HTR-8/SVneo (cell line): ENCODE data around the gene CRYL1.

ENCODE experiments used
- DNase-seq: peaks from one replicate; pipeline ENCODE4 v3.0.0; 2011; ENCODE audit warnings: low spot score, mixed read lengths; ENCODE audit not compliant: insufficient read length
- FAIRE-seq: peaks from 2 replicates; lab custom pipeline; 2011; peaks lifted over from hg19 to GRCh38; lab: Jason Lieb, UNC

CRYL1 gene

DNA sequence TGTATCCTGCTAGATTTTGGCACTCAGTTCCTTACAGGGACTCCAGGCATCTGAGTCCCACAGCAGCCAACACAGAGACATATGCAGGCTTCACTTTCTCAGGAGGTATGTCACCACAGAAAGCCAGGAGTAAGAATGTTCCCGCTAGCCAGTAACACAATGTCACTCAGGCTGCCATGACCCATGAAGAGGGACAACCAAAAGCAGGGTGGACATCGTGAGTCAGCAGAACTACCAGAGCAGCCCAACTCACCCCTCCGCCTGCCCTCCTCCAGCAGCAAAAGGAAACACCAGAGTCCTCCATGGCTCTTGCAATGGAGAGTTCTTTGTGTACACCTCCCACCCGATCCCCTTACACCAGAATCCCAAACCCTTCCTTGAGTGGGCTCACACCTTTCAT lies 95.4 kb downstream of the CRYL1 start:
- FAIRE-seq: no peak

DNA sequence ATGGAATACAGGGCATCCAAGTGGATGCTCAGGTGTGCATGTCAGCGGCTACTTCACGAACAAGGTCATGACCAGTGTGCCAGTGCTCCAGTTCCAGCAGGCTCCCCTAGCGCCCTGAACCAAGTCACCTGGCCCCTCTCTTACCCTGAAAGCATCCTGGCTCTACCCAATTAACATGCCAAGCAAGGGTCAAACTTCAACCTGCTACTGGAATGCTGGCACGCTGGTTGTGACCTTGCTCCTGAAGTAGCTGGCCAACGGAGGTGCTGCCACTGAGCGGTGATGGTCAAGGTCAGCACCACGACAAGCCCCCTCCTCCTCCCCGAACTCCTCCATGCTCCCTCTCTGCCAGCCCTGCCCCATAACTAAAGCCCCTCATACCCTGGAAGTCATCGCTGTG lies 96.0 kb downstream of the CRYL1 start:
- DNase-seq (no peak), FAIRE-seq (no peak)

More for the DNA sequence above, 95.4 kb downstream of the CRYL1 start:
- no peak for DNase-seq

DNA sequence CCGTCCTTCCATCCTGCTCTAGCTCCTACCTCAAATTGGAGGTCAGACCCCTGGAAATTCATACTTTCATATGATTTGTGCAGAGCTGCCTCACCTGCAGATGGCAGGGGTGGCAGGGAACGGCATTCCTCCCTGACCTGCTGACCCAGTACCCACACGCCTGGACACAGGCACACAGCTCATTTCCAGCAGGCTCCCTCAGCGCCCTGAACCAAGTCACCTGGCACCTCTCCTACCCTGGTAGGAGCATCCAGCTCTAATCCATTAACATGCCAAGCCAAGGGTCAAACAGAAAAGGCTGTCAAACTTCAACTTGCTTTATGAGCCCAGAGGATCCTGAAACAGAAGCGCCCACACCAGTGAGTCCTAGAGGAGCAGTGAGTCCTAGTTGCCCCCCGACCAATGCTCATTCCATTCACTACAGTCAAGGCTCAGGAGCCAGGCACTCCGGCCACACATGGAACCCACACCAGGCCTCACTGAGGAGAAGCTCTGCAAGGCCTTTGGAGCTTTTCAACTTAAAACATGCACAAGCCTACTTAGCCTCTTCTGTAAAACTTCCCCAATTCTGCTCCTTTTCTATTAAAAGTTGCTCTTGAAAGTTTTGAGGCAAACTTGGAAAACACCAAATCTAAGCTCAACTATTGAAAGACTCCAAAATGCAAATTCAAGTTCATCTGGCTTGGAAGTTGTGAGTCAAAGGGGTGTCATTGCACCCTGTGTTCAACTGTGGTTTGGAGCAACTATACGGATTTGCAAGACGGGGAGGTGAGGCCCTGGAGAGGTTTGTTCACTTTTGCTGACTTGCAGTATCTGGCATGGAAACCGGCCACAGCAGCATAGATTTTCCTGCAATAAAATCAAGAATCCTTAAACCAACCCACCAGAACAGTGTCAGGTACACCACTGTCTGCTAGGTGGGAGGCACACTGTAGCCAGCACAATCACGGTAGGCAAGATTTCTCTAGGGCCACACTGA lies 96.7 kb downstream of the CRYL1 start:
- FAIRE-seq (no peak), DNase-seq (no peak)

DNA sequence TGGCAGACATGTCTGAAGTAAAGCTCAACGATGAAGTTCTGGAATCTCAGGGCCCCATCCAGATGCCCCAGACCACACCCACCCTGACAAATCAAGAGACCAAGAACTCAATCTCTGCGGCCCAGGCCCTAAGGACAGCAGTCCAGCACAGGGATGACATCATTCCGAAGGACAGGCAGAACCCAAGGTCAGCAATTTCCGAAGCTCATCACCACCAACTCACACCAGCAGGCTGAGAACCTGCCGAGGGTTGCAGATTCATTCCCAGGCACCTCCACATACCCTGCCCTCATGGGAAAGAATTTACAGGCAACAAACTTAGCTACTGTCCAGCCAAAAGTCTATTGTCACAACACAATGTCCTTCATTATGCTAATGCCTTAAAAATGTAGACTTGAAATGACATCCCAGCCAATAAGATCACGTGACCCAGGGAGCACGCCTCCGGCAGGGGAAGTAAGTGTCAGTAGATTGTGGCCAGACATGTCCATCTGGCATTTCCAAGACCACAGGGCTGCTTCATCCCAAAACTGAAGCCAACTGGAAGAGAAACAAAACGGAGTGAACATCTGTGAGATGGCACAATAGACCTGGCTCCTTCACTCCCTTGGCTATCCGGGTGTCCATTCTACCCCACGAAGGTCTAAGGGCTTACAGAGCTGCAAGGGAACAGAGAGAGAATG lies 98.8 kb downstream of the CRYL1 start:
- FAIRE-seq (no peak), DNase-seq (no peak)

DNA sequence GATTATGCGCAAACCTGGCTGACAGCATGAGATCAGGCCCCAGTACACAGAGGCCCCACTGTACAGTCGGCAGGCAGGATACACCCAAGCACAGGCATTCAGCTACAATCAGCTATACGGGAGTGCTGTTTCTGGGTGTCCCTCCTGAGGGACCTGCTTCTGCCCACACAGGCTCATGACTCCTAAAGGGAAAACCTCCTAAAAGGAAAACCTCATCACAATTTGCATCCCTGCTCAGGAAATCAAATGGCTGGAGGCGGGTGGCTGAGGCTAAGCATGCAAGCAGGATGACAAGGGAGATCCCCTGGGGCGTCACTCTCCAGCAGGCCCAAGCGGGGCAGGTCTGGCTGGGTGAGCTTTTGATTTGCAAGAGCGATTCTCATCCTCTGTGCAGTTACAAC lies 99.8 kb downstream of the CRYL1 start:
- no peak for FAIRE-seq

DNA sequence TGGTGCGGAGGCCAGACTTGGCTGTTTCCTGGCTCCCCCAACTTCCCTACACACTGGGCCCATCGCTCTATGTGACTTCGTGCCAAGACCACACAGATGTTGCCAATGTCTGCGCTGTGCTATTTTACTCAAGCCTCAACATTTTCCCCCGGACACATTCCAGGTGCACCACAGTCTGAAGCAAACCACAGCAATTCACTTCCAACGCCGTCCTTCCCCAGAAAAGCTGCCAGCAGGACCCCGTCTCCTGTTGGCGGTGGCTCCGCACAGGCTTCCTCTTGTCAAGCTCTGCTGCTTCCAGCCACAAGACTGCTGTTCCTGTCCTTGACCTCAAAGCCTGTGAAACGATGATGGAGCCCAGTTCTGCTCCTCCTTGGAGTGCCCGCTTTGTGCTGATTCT lies 100.7 kb downstream of the CRYL1 start:
- DNase-seq: no peak
- FAIRE-seq: no peak

More for the DNA sequence above, 99.8 kb downstream of the CRYL1 start:
- DNase-seq: no peak

DNA sequence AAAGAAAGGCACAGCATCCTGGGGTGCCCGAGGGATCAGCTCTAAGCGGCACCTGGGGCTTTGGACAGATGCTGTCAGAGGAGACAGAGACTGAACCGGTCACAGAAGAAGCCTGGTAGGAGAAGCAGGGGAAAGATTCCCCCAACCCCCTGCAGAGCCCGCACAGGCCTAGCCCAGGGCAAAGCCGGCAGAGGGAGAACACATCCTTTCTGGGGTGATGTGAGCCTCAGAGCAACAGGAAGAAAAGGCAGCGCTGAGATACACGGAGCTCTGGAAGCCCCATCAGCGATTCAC lies 101.2 kb downstream of the CRYL1 start:
- DNase-seq (no peak), FAIRE-seq (no peak)

DNA sequence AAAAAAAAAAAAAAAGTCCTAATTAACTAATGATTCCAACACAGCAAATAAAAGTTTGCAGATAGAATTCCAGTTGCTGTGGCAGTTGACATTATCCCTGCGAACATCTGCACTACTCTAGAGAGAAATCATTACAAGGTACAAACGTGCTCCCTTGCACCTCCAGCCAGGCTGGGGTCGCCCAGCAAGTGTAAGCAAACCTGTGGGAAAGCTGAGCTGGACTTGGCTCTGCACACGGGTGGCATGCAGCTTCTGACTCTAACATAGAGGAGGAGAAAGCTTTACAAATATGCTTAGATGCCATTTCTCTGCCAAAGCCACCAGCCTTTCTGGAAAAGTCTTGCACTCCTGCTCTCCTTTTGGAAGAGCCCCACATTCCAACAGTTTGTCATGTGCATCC lies 103.3 kb downstream of the CRYL1 start:
- FAIRE-seq: no peak
- no peak for DNase-seq

DNA sequence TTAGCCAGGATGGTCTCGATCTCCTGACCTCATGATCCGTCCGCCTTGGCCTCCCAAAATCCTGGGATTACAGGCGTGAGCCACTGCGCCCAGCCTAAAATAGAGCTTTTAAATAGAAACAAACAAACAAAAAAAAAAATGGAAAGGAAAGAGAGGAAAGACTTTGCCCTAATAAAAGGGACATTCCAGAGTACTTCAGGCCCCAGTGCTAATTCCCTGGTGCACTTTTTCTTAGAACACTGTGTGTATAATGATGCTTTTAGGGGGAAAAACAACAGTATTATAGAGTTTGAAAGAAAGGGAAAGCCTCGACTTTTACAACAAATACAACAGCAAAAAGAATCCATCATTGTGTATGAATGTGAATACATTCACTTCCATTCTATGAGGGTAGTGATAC lies 104.7 kb downstream of the CRYL1 start:
- FAIRE-seq: no peak
- no peak for DNase-seq

DNA sequence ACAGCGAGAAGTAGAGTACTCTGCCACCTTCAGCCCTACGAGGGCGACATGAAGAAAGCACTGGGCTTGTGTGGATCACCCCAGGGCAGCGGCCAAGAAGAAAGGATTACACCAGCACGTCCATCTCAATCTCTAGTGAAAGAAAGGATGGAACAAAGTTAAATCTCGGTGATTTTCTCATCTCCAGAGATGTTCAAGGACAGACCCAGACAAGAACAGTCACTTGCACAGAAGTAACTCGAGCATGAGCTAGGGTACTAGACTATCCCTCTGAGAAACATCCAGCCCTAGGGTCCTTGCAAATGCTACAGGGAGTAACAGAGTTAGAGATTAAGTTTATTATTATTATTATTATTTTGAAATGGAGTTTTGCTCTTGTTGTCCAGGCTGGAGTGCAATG lies 106.7 kb downstream of the CRYL1 start:
- FAIRE-seq (no peak), DNase-seq (no peak)

DNA sequence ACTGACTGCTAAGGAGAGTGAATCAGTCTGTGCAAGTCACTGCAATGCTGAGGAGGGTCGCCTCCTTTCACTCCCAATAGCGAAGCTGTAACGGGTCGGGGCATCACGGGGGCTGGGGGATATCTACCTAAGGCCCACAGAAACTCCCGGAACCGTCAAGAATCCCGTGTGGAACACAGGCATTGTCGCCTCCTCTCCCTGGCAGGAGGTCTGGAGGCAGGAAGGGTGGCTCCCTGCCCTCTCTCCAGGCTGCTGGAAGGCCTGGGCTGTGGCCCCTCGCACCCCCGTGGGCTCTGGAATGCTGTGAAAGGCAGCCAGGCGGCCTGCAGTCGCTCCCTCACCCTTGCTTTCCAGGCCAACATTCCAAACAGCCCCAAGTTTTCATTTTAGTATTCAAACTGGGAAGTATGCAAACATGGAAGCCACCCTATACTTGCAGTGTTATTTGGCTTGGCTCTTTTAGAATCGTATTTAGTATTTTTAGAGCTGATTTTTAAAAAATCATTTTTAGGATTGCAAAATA lies 109.4 kb downstream of the CRYL1 start:
- no peak for DNase-seq
- no peak for FAIRE-seq

DNA sequence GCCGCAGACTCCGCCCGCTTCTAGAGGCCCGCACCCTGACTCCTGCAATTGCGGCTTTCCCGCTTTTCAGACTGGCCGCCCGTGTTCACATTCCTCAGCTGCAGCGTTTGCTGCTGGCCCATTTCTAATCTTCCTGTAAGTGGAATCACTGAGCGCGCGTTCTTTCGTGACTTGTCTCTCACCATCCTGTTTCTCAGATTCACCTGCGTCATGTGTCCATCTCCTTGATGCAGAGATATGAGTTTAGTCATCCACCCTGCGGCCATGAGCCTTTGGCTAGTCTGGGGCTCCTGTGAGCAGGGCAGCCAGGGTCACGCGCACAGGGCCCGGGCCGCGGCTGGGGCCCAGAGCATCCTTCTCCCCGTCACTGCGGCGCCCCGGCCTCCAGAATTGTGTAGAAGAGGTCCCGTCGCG lies 110.0 kb downstream of the CRYL1 start:
- FAIRE-seq (no peak), DNase-seq (no peak)

DNA sequence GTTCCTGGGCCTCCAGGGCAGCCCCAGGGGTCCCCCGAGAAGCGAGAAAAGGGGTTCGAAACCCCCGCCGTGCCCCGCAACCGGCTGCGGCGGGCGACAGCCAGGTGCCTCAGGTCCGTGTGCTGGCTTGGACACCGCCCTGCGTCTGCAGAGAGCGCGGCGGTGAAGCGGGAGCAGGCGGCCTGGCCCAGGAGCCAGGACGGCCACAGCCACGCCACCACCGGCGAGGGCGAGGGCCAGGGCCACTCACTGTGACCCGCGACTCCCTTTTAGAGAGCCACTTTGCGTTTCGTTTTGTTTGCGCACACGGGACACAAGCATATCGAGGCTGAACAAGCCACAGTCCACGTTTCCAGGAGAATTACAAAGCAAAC lies 110.4 kb downstream of the CRYL1 start:
- no peak for DNase-seq
- FAIRE-seq: no peak

DNA sequence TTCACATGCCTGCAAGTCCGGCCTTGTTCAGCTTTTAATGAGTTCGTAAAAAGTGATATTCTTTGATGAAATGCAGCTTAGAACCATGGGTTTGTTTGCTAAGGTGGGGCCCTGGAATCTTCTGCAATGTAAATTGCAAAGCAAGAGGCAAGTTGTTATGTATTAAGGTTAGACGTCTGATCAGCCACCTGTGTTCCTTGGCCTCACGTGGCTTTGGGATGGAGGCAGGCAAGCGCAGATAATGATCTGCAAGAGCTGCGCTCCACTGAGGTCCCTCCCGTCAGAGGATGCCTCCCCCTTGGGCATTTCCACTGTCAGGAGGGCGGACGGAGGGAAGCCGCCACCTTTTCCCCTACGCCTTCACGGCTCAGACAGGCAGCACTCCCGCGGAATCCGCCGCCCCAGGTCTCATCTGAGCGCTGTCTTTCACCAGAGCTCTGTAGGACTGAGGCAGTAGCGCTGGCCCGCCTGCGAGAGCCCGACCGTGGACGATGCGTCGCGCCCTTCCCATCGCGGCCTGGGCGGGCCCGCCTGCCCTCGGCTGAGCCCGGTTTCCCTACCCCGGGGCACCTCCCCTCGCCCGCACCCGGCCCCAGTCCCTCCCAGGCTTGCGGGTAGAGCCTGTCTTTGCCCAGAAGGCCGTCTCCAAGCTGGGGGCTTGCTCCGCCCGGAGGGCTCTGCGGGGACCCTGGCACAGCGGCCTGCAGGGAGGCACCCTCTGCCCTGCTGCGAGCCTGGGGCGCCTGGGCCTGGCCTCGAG lies 110.9 kb downstream of the CRYL1 start:
- no peak for FAIRE-seq
- no peak for DNase-seq

DNA sequence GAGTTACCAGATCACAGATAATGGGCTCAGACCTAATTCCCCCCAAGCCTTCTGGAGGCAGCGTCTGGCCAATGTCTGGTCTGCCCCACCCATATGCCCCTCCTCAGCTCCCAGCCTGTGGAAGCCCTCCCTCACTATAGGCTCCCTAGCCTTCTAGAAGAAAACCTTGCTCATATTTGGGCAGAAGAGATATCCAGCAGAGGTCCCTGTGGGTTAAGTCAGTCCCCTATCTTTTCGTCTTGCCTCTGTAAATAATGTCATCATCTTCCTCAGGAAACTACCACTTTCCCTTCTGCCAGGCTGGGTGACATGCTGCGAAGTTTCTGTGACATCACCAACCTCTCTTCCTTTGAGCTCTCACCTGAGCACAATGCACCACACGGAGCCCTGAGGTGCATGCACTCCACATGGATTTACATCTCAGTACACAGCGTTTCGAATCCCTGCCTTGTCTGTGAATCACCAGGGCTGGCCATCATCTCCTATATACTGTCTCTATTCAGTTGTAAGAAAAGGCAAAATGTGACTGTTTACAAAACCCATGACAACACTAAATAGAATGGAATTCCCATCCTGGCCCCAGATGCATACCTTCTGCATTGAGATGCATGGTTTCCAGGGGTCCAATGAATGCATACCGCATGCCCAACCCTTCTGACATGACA lies 112.8 kb downstream of the CRYL1 start:
- no peak for DNase-seq
- FAIRE-seq: no peak

DNA sequence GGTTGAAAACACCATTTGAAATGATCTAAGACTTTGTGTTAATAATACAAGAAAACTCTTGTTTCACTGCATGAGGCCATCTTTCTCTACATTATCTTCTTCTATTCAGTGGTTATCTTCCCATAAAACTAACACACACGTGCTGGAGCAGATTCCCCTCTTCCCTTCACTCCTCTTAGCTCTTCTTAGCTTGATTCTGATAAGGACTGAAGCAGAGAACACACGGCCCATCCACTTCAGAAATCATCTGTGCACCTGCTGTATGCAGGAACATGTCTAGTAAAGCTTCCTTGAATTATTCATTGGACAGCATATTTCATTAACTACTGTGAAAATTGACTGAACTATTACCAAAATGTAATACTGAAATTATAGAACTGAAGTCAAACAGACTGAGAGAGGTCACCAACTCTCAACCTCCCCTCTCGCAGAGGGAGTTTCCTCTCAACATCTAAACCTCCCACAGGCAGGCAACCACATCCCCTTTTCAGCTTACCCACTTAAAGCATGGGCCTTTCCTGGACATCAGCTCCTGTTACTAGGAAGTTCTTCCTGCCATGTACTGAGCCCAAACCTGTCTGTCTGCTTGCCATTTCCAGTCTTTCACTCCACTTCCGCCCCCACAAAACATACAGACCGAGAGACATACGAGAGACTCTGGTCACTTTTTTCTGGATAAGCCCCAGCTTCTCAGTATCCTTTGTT lies 113.9 kb downstream of the CRYL1 start:
- FAIRE-seq: no peak

DNA sequence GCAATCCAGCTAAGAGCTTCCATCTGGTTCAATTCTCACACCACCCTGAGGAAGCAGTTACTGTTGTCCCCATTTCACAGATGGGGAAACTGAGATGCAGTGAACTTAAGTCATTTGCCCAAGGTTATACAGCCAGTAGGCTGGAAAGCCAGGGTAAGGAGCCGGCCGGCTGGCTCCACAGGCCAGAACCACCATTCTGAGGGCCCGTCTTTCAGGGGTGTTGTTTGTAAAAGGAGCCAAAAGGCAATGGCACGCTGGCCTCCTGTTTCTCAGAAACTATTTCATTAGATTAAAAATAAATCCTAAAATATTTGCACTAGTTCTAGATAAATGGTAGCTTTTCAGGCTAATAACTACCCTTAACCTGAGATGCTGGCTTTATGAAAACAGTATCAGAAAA lies 114.9 kb downstream of the CRYL1 start:
- FAIRE-seq (no peak), DNase-seq (no peak)

More for the DNA sequence above, 113.9 kb downstream of the CRYL1 start:
- DNase-seq: no peak

DNA sequence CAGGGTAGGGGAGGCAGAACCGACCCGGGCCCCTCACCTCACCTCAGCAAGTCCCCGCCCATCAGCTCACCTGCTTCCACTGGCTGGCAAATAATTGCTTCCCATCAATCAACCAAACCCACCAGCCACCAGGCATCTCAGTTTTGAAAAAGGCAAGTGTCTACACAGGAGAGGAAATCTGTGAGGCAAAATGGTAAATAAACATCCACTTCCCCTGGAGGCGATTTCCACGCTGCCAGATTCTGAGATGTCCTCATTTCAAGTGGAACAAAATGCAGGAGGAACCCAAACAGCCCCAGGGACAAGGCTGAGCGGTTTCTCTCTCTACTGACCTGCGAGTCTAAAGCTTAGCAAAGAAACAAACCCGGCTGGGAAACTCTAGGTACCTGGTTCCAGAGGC lies 117.5 kb downstream of the CRYL1 start:
- FAIRE-seq (no peak), DNase-seq (no peak)

DNA sequence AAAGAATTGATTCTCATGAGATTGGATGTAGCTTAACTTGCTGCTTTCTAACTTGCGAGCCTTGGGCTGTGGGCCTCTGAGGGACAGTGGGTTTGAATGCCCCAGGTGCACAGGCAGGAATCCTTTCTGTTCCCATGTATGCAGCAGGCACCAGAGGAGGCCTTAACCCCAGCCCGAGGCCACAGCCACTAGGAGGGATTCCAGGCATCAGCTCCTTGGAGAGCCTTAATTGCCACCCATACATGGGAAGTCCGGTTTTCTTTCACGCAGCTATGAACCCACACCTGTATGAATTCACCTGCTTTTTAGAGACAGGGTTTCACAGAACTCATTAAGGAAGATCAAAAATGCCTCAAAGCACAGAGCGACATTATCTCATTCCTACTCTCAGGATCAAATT lies 117.9 kb downstream of the CRYL1 start:
- no peak for DNase-seq
- FAIRE-seq: no peak

DNA sequence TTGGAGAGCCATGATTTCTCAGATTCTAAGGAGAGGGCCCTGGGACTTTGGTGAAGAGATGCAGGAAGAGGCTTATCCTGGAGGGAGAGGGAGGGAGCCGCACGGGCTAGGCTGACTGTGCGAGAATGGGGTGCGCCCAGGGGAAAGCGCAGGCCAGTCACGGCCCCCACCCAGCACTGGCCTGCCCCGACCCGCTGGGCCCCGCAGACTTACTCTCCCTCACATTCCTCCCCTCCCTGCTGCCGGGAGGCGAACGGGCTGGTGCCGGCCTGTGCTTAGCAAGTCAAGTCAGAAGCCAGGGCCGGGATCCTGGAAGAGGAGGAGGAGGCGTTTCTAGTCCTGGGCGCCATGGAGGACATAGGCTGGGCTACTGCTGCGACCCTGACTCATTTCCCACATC lies 120.0 kb downstream of the CRYL1 start:
- no peak for FAIRE-seq
- no peak for DNase-seq
